B cell (primary cell): ENCODE results near the gene EGFR. TPM values are rescaled to one million over a fixed set of nuclear protein-coding genes. Genes with fewer than 3 reads are reported as not detected.

Source experiments
- ATAC-seq: fragments of 200-7000 bp; cut with Tn5 transposase; one replicate; pipeline ENCODE4 v1.10.0; 2021; ENCODE audit warnings: low read depth, mild to moderate bottlenecking, moderate number of reproducible peaks, moderate library complexity
- CTCF ChIA-PET: fragments of 350-600 bp; sonication (Branson Sonifier 250); formaldehyde crosslinking; loops from one replicate; lab custom pipeline; 2021; ENCODE audit warnings: antibody characterized with exemption, inconsistent platforms; lab: Charles Lee
- POLR2A ChIA-PET: fragments of 350-600 bp; sonication (Branson Sonifier 250); formaldehyde crosslinking; loops from one replicate; lab custom pipeline; 2021; ENCODE audit warnings: antibody characterized with exemption; lab: Charles Lee
- DNase-seq: peaks from one replicate; pipeline ENCODE4 v3.0.0; 2013
- H2AFZ ChIP-seq: 2 replicates; pipeline ENCODE4 v1.6.1; 2012; ENCODE audit warnings: mild to moderate bottlenecking, low read depth, low read length; ENCODE audit not compliant: insufficient read depth, poor library complexity, severe bottlenecking
- H3K27ac ChIP-seq, 2 donors: 1 replicate in 1 of 2; 2 replicates in 1 of 2; pipeline ENCODE4 v1.5.1; 2012 to 2013; ENCODE audit warnings: low read length in 2 of 2, mild to moderate bottlenecking in 2 of 2, moderate library complexity in 1 of 2
- H3K27me3 ChIP-seq, 4 experiments: fragments of 200-600 bp in 1 of 4; sonication (generic) in 1 of 4; replicated peaks in 1 of 4; 1 replicate in 2 of 4; 2 replicates in 2 of 4; pipeline versions ENCODE4 v1.6.1 to v1.7.0; 2013 to 2016; ENCODE audit warnings: low read length in 3 of 4, mild to moderate bottlenecking in 2 of 4, mixed read lengths in 1 of 4, moderate library complexity in 1 of 4; ENCODE audit not compliant: insufficient read depth in 4 of 4, control insufficient read depth in 3 of 4; ENCODE audit errors: control extremely low read depth in 1 of 4
- H3K36me3 ChIP-seq, 2 experiments: replicated peaks in 1 of 2; 1 replicate in 1 of 2; 2 replicates in 1 of 2; pipeline versions ENCODE4 v1.6.1 to v1.7.1; 2013; ENCODE audit warnings: low read length in 1 of 2; ENCODE audit not compliant: insufficient read depth in 2 of 2, control insufficient read depth in 1 of 2; ENCODE audit errors: control extremely low read depth in 1 of 2, extremely low read depth in 1 of 2
- H3K4me1 ChIP-seq, 2 donors: fragments of 200-600 bp in 1 of 2; sonication (generic) in 1 of 2; 1 replicate in 1 of 2; 2 replicates in 1 of 2; pipeline versions ENCODE4 v1.5.1 to v1.6.1; 2013 to 2017; ENCODE audit warnings: low read length in 2 of 2; ENCODE audit not compliant: control insufficient read depth in 2 of 2, insufficient read depth in 2 of 2
- H3K4me2 ChIP-seq: replicated peaks from 2 replicates; pipeline ENCODE3; 2012; ENCODE audit warnings: mild to moderate bottlenecking, low read depth, low read length; ENCODE audit not compliant: poor library complexity, severe bottlenecking
- H3K4me3 ChIP-seq, 5 experiments: fragments of 200-600 bp in 1 of 5; sonication (generic) in 1 of 5; 1 replicate in 3 of 5; 2 replicates in 2 of 5; pipeline versions ENCODE4 v1.5.1 to v1.7.0; 2011 to 2016; ENCODE audit warnings: low read length in 4 of 5, mild to moderate bottlenecking in 4 of 5, low read depth in 2 of 5, control low read depth in 1 of 5, moderate library complexity in 1 of 5; ENCODE audit not compliant: insufficient read depth in 1 of 5; ENCODE audit errors: control extremely low read depth in 1 of 5, extremely low read depth in 1 of 5
- H3K79me2 ChIP-seq: fragments of 200-600 bp; sonication (generic); one replicate; pipeline ENCODE4 v1.6.0; 2016; ENCODE audit warnings: low read length; ENCODE audit not compliant: control insufficient read depth, insufficient read depth
- H3K9ac ChIP-seq: fragments of 200-600 bp; sonication (generic); 2 replicates; pipeline ENCODE4 v1.6.1; 2017; ENCODE audit warnings: mild to moderate bottlenecking, low read length, moderate library complexity
- H3K9me3 ChIP-seq, 3 donors: one replicate each; pipeline versions ENCODE4 v1.6.1 to v1.7.1; 2013; ENCODE audit warnings: low read length in 2 of 3; ENCODE audit not compliant: control insufficient read depth in 2 of 3, insufficient read depth in 1 of 3; ENCODE audit errors: control extremely low read depth in 1 of 3
- H4K20me1 ChIP-seq: 2 replicates; pipeline ENCODE4 v1.6.0; 2012; ENCODE audit warnings: mild to moderate bottlenecking, low read length; ENCODE audit not compliant: insufficient read depth, control insufficient read depth, poor library complexity, severe bottlenecking
- H3K27ac Mint-ChIP-seq: one replicate; pipeline ENCODE4 v1.8.0; 2021; ENCODE audit warnings: mixed read lengths
- H3K27me3 Mint-ChIP-seq: one replicate; pipeline ENCODE4 v1.8.0; 2021; ENCODE audit warnings: mixed read lengths
- H3K4me1 Mint-ChIP-seq: one replicate; pipeline ENCODE4 v1.8.0; 2021; ENCODE audit warnings: mixed read lengths
- H3K4me3 Mint-ChIP-seq: one replicate; pipeline ENCODE4 v1.8.0; 2021; ENCODE audit warnings: mixed read lengths
- H3K9me3 Mint-ChIP-seq: one replicate; pipeline ENCODE4 v1.8.0; 2022; ENCODE audit warnings: mixed read lengths; ENCODE audit not compliant: insufficient read depth
- CTCF ChIP-seq: fragments of 200-600 bp; IDR thresholded peaks from one replicate; pipeline ENCODE4 v1.8.0; 2022; ENCODE audit warnings: antibody characterized with exemption, mild to moderate bottlenecking
- EZH2 ChIP-seq: IDR thresholded peaks from 2 replicates; pipeline ENCODE4 v1.6.1; 2012; ENCODE audit warnings: borderline replicate concordance, low read depth, mild to moderate bottlenecking, moderate library complexity, low read length; ENCODE audit not compliant: insufficient read depth, poor library complexity, severe bottlenecking
- WGBS: methylation state at CpG from one replicate; pipeline ENCODE4 v1.1.5; 2013; ENCODE audit warnings: missing lambda C conversion rate; ENCODE audit not compliant: insufficient coverage; 5-methylcytosine and 5-hydroxymethylcytosine counted together
- intact Hi-C: fragments of 100-400 bp; cut with micrococcal nuclease; formaldehyde crosslinking; loops from one replicate; pipeline ENCODE4 v1.10.0; 2022
- polyA plus RNA-seq: library from polyadenylated mRNA; depleted of rRNA; stranded (reverse); fragments of >200 nt; gene quantifications from 2 replicates; pipeline ENCODE4 v1.2.3, GENCODE V29; 2012
- total RNA-seq, 2 donors: library from RNA; stranded (reverse); fragments of 120-200 nt in 1 of 2; gene quantifications; 1 replicate in 1 of 2; 2 replicates in 1 of 2; pipeline versions ENCODE4 v1.2.3 to v1.2.4, GENCODE V29; 2013 to 2022

Gene EGFR
- total and polyA plus RNA-seq, 2 donors (not counting 1 experiment from before 2014, with no cell fraction given), result not detected

- ATAC-seq (no peak), DNase-seq (no peak)
- Mint-ChIP-seq H3K4me3 (no peak overlapping the region), H3K4me1 (no peaks in the 10 kb centered on the region), H3K27me3 (peaks cover 6% of the 10 kb centered on the region), H3K27ac (no peak overlapping the region), H3K9me3 (no peaks in the 10 kb centered on the region)
- ChIA-PET CTCF (no interaction called here), POLR2A (no interaction called here)
- Histone ChIP-seq H3K27ac (no peak overlapping the region), H3K79me2 (no peaks in the 10 kb centered on the region), H3K4me3 (no peak overlapping the region), H3K9me3 (peaks cover 0 to 3% (median 0%) of the 10 kb centered on the region in 3 donors), H3K4me1 (no peaks in the 10 kb centered on the region), H3K9ac (no peak overlapping the region), H2AFZ (no peak overlapping the region), H4K20me1 (no peaks in the 10 kb centered on the region), H3K36me3 (no peaks in the 10 kb centered on the region), H3K4me2 (no peak overlapping the region), H3K27me3 (no peaks in the 10 kb centered on the region)
- 100% methylated on average over 1 of the region's 1 CpG for WGBS
- intact Hi-C loops, result no loop called here
- TF ChIP-seq EZH2 (no peak), CTCF (no peak)
Measured at GRCh38 chr7:55174856-55175255, 156.0 kb downstream of the EGFR start.

DNA sequence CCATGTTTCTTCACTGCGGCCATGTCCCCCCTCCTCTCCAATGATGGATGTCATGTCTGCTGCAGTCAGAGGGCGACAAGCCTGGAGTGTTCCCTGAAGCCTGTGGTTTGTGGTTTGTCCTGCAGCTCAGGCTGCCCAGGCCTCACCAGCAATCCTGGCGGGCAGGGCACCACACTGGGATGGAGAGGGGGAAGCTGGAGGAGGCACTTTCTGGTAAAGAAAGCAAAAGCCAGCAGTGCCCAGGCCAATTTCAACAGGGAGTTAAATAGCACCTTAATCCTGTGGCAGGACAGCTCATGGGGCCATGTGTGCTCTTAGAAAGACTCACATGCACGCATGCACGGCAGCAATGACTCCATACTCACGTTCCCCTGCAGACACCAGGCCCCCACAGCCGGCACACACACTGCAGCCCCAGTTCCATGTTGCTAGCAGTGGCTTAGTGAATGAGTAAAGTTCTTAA is 158.3 kb downstream of the EGFR start:
- intact Hi-C loops, result no loop called here
- H3K27me3 Mint-ChIP-seq, result peaks cover 3% of the 10 kb centered on the region
- no peaks in the 10 kb centered on the region for H3K9me3 Mint-ChIP-seq
- H3K27me3 ChIP-seq, result no peaks in the 10 kb centered on the region
- no peak overlapping the region for H3K4me3 ChIP-seq
- no peak overlapping the region for H3K27ac ChIP-seq
- no peaks in the 10 kb centered on the region for H3K4me1 Mint-ChIP-seq
- H3K79me2 ChIP-seq, result no peaks in the 10 kb centered on the region
- H3K9ac ChIP-seq, result no peak overlapping the region
- no peak for DNase-seq
- no peaks in the 10 kb centered on the region for H3K4me1 ChIP-seq
- ATAC-seq, result no peak
- H2AFZ ChIP-seq, result no peak overlapping the region
- TF ChIP-seq EZH2 (no peak), CTCF (no peak)
- WGBS, result 62% methylated on average over 3 of the region's 7 CpGs
- ChIA-PET CTCF (no interaction called here), POLR2A (no interaction called here)
- no peaks in the 10 kb centered on the region for H4K20me1 ChIP-seq
- H3K27ac Mint-ChIP-seq, result no peak overlapping the region
- H3K36me3 ChIP-seq, result no peaks in the 10 kb centered on the region
- no peak overlapping the region for H3K4me2 ChIP-seq
- no peaks in the 10 kb centered on the region for H3K9me3 ChIP-seq
- no peak overlapping the region for H3K4me3 Mint-ChIP-seq
